ENCODE results near the gene PNPLA2. TPM values are rescaled to one million over a fixed set of nuclear protein-coding genes. Genes with fewer than 3 reads are reported as not detected.
A peak's percentile ranks its signal among the peaks of the same experiment; 100 is the strongest.

PNPLA2 gene
- total RNA-seq, 6 experiments from 2014 or later, result 33.2 to 97.1 (median 69.6) TPM

DNA sequence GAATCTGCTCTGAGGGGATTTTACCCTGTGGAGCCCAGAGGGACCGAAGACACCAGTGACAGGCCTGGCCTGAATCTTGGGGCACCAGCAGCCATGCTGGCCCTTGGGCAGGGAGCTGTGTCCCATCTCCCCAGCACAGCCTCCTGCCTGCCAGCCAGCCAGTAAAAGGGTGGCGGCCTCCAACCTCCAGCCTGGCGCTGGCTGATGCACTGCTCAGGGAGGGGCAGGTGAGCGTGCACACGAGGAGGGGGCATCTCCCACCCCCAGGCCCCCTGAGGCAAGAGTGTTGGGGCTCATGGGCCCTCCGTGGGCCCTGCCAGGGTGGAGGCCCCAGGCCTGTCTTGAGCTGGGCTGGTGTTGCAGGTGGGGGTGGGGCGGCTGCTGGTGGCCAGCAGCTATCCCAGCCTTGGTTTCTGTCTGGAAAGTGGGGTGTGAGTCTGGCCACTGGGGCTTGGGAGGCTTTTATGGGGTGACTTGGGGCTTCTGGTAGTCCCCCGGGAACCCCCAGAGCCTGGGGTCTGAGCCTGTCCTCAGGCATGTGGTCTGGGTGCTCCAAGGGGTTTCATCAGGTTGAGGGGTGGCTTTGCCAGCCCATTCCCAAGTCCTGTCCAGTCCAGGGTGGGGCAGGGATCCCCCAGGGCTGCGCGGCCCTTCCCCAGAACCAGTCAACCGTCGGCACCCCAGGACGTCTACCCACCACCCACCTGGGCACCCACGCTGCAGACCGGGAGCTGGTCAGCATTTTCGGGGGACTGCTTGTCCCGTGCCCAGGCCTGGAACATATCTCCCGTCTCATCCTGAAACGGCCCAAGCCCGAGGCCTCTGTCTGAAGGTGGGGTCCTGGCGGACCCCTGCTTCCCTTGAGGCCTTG lies 41.8 kb downstream of the PNPLA2 start:
- H3K36me3 ChIP-seq, result no peaks in the 10 kb centered on the region
- intact Hi-C loops (cut with DNase I), result no loop called here
- DNase-seq, result no peak
- TF ChIP-seq, protein P1, sequence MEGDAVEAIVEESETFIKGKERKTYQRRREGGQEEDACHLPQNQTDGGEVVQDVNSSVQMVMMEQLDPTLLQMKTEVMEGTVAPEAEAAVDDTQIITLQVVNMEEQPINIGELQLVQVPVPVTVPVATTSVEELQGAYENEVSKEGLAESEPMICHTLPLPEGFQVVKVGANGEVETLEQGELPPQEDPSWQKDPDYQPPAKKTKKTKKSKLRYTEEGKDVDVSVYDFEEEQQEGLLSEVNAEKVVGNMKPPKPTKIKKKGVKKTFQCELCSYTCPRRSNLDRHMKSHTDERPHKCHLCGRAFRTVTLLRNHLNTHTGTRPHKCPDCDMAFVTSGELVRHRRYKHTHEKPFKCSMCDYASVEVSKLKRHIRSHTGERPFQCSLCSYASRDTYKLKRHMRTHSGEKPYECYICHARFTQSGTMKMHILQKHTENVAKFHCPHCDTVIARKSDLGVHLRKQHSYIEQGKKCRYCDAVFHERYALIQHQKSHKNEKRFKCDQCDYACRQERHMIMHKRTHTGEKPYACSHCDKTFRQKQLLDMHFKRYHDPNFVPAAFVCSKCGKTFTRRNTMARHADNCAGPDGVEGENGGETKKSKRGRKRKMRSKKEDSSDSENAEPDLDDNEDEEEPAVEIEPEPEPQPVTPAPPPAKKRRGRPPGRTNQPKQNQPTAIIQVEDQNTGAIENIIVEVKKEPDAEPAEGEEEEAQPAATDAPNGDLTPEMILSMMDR (IDR thresholded peaks at IDR 0.05), result no peak
- TF ChIP-seq POLR2A (IDR thresholded peaks at IDR 0.05), result no peak
- H3K4me3 ChIP-seq, result no peak overlapping the region
- no peak overlapping the region for H3K27ac ChIP-seq
- ATAC-seq, result no peak
- no peaks in the 10 kb centered on the region for H3K4me1 ChIP-seq
- no peaks in the 10 kb centered on the region for H3K9me3 ChIP-seq
- no peaks in the 10 kb centered on the region for H3K27me3 ChIP-seq
- no CpG with 5 or more reads among the region's 21 CpGs for WGBS (ENCODE audit: insufficient coverage, low coverage, low lambda C conversion rate, missing lambda C conversion rate)

GRCh38 chr11:861105-861479 lies 42.4 kb downstream of the PNPLA2 start:
- no peaks in the 10 kb centered on the region for H3K36me3 ChIP-seq
- intact Hi-C loops (cut with DNase I), result no loop called here
- no peak overlapping the region for H3K4me3 ChIP-seq
- 84% methylated on average over 11 of the region's 14 CpGs for WGBS (ENCODE audit: insufficient coverage, low coverage, low lambda C conversion rate, missing lambda C conversion rate)
- DNase-seq (no peak), ATAC-seq (no peak)
- H3K9me3 ChIP-seq, result no peaks in the 10 kb centered on the region
- no peak overlapping the region for H3K27ac ChIP-seq
- H3K27me3 ChIP-seq, result no peaks in the 10 kb centered on the region
- TF ChIP-seq, protein P1 (IDR thresholded peaks at IDR 0.05), result no peak
- no peak for TF ChIP-seq POLR2A (IDR thresholded peaks at IDR 0.05)
- no peaks in the 10 kb centered on the region for H3K4me1 ChIP-seq

- Histone ChIP-seq H3K27ac (no peak overlapping the region), H3K36me3 (no peaks in the 10 kb centered on the region), H3K4me1 (no peaks in the 10 kb centered on the region), H3K27me3 (no peaks in the 10 kb centered on the region), H3K4me3 (no peak overlapping the region), H3K9me3 (no peaks in the 10 kb centered on the region)
- intact Hi-C loops (cut with DNase I), result no loop called here
- TF ChIP-seq, protein P1 (IDR thresholded peaks at IDR 0.05), result no peak
- TF ChIP-seq POLR2A (IDR thresholded peaks at IDR 0.05), result no peak
- DNase-seq (no peak), ATAC-seq (peak in 1 of 4 donors; percentile 11)
- 32% methylated on average over 3 of the region's 20 CpGs for WGBS (ENCODE audit: insufficient coverage, low coverage, low lambda C conversion rate, missing lambda C conversion rate)
These were observed 43.5 kb downstream of the PNPLA2 start for GRCh38 chr11:862081-862661.

GRCh38 chr11:862696-863022 lies 43.9 kb downstream of the PNPLA2 start:
- ATAC-seq (no peak), DNase-seq (no peak)
- H3K9me3 ChIP-seq, result no peaks in the 10 kb centered on the region
- H3K4me1 ChIP-seq, result no peaks in the 10 kb centered on the region
- H3K27ac ChIP-seq, result no peak overlapping the region
- intact Hi-C loops (cut with DNase I), result no loop called here
- TF ChIP-seq, protein P1 (IDR thresholded peaks at IDR 0.05), result no peak
- no CpG with 5 or more reads among the region's 12 CpGs for whole genome bisulfite sequencing (ENCODE audit: insufficient coverage, low coverage, low lambda C conversion rate, missing lambda C conversion rate)
- no peaks in the 10 kb centered on the region for H3K36me3 ChIP-seq
- no peaks in the 10 kb centered on the region for H3K27me3 ChIP-seq
- H3K4me3 ChIP-seq, result no peak overlapping the region
